DND-41 (cell line): ENCODE measurements around the gene PRPF6.

Experiments
- EZH2 ChIP-seq: IDR thresholded peaks from 3 replicates; pipeline ENCODE4 v1.6.1; 2012; ENCODE audit warnings: borderline replicate concordance, low read depth, mild to moderate bottlenecking, moderate library complexity, low read length, inconsistent platforms; ENCODE audit not compliant: severe bottlenecking
- TF ChIP-seq, protein P1 (sequence below): IDR thresholded peaks from 2 replicates; pipeline ENCODE4 v1.5.1; 2012; ENCODE audit warnings: borderline replicate concordance, low read length, moderate library complexity, mild to moderate bottlenecking; ENCODE audit not compliant: poor library complexity, severe bottlenecking; ENCODE audit errors: extremely low read depth

- TF ChIP-seq, protein P1, sequence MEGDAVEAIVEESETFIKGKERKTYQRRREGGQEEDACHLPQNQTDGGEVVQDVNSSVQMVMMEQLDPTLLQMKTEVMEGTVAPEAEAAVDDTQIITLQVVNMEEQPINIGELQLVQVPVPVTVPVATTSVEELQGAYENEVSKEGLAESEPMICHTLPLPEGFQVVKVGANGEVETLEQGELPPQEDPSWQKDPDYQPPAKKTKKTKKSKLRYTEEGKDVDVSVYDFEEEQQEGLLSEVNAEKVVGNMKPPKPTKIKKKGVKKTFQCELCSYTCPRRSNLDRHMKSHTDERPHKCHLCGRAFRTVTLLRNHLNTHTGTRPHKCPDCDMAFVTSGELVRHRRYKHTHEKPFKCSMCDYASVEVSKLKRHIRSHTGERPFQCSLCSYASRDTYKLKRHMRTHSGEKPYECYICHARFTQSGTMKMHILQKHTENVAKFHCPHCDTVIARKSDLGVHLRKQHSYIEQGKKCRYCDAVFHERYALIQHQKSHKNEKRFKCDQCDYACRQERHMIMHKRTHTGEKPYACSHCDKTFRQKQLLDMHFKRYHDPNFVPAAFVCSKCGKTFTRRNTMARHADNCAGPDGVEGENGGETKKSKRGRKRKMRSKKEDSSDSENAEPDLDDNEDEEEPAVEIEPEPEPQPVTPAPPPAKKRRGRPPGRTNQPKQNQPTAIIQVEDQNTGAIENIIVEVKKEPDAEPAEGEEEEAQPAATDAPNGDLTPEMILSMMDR: no peak
- no peak for TF ChIP-seq EZH2
Observed at GRCh38 chr20:64040231-64041039, 59.5 kb downstream of the PRPF6 start.
